Posterior vena cava (tissue), 2 donors: ENCODE data around the gene ATP4B. TPM values are rescaled to one million over a fixed set of nuclear protein-coding genes. Genes with fewer than 3 reads are reported as not detected.

Experiments
- DNase-seq: peaks from one replicate; pipeline ENCODE4 v3.0.0-alpha.2; 2020; ENCODE audit warnings: low spot score
- intact Hi-C, 2 donors: fragments of 100-400 bp; cut with DNase I; formaldehyde crosslinking; loops; one replicate each; pipeline versions ENCODE4 v1.14.1 to v1.14.2; 2022 to 2023
- total RNA-seq, 2 donors: library from RNA; stranded (reverse); fragmentation: NEBNext Ultra II Directional; extraction: Animal tissue kit (Norgen Biotek cat#: 25700); gene quantifications; one replicate each; pipeline ENCODE4 v1.2.1, GENCODE V29; 2021
- donor health status: DM: yes; HTN: yes; CAD: no.
- donor health status: DM: yes; HTN: yes; CAD: no.

The ATP4B gene
- total RNA-seq, 2 donors from 2014 or later = not detected

DNA sequence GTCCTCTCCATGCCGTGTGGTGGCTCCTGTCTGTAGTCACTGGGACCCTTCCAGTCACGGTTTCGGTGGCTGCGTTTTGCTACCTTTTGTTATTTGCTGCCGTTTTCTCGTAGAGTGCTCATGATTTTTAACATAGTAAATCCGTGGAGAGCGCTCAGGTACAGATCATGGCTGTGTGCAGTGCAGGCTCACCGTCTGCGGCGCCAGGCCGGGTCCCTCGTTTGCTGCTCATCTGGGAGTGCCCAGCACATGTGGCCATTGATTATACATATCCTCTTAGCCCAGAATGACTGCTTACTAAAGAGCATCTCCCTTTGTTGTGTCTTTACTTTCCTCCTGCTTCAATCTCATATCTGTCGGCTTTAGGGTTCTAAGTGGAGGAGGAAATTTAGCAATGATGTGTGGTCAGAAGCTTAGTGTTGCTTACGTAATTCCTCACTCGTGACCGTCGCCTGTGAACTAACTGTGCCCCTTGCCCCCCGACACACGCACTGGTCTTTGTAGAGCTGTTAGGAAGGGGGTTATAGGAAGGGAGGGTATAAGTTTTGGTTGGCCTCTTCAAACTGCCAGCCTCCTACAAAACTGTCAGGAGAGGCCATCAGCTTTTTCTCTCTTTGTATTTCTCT lies 41.6 kb downstream of the ATP4B start:
- no peak for DNase-seq
- intact Hi-C loops = no loop called here

DNA sequence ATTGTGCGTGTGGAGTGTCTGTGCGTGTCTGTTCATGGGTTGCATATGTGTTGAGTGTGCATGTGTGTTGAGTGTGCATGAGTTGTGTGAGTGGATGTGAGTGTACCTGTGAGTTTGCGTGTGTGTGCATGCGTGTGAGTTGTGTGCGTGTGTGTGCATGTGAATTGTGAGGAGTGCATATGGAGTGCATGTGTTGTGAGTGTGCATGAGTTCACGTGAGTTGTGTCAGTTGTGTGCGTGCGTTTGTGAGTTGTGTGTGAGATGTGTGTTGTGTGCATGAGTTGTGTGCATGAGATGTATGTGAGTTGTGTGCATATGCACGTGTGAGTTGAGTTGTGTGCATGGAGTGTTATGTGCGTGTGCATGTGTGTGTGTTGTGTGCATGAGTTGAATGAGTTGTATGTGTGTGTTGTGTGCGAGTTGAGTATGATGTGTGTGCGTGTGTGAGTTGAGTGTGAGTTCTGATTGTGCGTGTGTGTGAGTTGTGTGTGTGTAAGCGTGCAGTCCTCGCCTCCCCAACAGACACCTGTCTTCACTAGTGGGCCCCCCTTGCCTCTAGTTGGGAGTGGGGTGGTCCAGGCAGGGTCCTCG lies 44.1 kb downstream of the ATP4B start:
- DNase-seq = no peak
- intact Hi-C loops = no loop called here

DNA sequence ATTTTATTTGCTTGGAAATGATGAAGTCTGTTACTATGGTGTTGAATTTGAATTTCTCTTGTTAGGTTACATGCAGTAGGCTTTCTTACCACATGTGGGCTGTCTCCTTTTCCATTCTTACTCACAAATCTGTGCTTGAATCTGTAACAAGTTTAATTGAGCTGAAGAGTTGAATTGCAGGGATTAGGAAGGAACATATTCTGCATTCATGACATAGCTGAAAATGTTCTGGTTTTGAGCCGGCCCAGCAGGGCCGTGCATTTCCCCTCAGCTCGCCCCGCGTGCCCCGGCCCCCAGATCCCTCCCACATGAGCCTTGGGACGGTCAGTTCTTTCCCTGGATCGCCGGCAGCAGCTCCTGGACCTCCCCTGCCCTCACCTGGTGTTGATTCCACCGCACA lies 45.4 kb downstream of the ATP4B start:
- DNase-seq = no peak
- intact Hi-C loops = no loop called here

- no peak for DNase-seq
- intact Hi-C loops = no loop called here
Observed at GRCh38 chr13:113611996-113612395, 46.0 kb downstream of the ATP4B start.

DNA sequence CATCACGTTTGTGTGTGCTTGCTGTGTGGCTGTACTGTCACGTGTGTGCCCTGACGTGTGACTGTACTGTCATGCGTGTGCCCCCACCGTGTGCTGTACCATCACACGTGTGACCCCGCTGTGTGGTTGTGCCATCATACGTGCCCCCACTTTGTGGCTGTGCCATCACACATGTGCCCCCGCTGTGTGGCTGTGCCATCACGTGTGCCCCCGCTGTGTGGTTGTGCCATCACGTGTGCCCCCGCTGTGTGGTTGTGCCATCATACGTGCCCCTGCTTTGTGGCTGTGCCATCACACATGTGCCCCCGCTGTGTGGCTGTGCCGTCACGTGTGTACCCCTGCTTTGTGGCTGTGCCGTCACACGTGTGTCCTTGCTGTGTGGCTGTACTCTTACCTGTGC lies 47.7 kb downstream of the ATP4B start:
- DNase-seq = no peak
- intact Hi-C loops = no loop called here

DNA sequence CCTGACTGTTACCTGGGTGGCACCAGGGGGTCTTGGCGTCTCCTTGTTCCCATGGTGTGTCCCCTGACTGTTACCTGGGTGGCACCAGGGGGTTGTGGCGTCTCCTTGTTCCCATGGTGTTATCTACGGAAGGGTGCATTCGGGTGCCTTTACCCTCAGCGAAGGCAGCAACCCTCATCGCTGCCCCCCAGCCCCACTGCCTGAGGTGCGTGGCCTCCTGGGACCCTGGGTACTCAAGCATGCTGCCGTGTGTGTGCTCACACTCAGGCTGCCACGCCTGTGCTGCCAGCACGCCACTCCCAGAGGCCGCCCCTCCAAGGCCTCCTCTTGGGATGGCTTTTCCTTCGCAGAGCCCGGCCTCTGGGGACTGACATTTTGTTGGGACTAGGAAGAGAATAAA lies 48.4 kb downstream of the ATP4B start:
- intact Hi-C loops = no loop called here
- no peak for DNase-seq

GRCh38 chr13:113608967-113609533 lies 48.9 kb downstream of the ATP4B start:
- intact Hi-C loops = no loop called here
- no peak for DNase-seq

DNA sequence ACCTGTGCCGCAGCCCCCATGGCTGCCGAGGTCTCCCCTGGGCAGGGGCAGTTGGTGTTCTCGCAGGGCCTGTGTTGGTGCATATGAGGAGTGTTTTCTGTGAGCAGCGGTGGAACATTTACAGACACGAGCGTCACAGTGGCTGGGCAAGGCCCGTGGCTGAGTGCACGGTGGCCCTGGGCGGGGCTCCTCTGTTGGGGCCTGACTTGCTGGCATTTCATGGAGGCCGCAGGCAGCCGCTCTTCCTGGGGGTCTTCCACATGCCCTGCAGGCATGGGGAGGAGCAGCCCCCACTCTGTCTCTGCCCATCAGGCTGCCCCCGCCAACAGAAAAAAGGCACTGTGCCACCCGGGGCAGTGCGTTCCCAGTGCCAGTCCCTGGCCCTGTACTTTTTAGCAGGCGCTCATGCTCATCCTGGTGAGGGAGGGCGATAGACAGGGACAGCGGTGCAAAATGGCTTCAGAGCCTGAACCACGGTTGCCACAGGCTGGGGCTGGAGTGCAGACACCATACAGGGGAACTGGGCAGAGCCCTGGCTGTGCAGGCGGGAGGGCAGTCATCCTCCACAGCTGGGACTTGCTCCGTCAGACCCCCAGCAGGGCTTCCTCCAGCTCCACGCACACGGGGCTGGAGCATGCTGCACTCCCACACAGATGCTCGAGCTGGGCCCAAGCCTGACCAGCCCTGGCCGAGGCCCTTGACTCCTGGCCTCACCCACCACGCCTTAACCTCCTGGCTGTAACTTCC lies 49.9 kb downstream of the ATP4B start:
- intact Hi-C loops = no loop called here
- no peak for DNase-seq

DNA sequence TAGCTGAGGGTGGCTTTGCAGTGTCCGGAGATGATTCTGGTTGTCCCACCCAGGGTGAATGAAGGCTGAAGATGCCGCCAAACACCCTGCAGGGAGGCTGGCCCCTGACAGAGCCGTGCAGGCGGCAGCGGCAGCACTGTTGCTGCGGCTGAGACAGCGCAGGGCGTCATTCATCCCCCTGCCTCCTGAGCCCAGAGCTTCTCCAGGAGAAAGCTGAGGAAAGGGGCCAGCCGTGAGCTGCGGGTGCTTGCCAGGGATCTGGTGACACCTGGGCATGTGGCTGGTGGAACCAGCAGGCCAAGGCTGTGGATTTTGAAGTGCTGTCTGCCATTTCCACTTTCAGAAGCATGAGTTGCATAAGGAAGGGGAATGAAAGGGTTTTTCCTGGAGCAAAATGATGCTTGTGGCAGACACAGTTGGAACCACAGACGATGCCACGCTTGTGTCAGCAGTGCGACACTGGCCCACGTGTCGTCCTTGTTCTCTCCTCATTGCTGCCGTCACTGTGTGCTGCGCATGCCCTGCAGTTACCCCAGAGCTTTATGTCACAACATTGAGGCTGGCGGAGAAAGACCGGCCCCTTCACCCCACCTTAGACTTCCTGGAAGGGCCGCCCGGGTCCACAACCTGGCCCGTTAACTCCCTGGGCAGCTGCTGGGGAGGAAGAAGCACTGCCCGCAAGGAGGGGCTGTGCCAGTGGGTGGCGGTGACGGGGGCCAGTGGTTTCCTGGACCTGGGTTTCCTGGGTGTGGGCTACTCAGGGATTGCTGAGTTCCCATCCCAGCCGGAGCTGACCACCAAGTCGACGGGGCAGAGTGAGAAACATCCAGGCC lies 50.7 kb downstream of the ATP4B start:
- peak; percentile 86 for DNase-seq
- intact Hi-C loops = no loop called here

DNA sequence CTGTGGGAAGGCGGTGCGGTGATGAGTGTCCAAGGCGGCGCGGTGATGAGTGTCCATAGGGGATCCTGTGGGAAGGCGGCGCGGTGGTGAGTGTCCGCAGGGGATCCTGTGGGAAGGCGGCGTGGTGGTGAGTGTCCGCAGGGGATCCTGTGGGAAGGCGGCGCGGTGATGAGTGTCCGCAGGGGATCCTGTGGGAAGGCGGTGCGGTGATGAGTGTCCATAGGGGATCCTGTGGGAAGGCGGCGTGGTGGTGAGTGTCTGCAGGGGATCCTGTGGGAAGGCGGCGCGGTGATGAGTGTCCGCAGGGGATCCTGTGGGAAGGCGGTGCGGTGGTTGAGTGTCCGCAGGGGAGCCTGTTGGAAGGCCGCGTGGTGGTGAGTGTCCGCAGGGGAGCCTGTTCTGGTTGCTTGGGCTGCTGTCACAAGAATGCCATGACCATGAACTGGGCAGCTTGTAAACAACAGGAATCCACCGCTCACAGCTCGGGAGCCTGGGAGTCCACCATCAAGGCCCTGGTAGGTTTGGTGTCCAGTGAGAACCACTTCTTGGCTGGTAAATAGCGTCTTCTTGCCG lies 52.0 kb downstream of the ATP4B start:
- intact Hi-C loops = no loop called here
- no peak for DNase-seq

DNA sequence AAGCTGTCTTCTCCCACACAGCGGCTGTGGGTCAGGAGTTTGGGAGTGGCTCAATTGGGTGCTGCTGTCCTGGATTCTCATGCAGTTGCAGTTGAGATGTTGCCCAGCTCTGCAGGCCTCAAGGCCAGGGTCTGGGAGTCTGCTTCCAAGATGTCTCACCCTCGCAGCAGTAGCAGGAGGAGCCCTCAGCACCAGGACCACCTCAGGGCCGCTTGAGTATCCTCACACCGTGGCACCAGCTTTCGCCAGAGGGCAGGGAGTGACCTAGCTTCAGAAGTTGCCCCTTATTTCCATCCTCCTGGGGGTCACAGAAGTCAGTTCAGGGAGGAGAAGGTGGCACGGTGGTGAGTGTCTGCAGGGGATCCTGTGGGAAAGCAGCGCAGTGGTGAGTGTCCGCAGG lies 52.5 kb downstream of the ATP4B start:
- no peak for DNase-seq
- intact Hi-C loops = no loop called here

- intact Hi-C loops = no loop called here
- DNase-seq = no peak
Observed at GRCh38 chr13:113604186-113604585, 53.8 kb downstream of the ATP4B start.

- DNase-seq = no peak
- intact Hi-C loops = no loop called here
Observed at GRCh38 chr13:113603116-113603710, 54.8 kb downstream of the ATP4B start.

DNA sequence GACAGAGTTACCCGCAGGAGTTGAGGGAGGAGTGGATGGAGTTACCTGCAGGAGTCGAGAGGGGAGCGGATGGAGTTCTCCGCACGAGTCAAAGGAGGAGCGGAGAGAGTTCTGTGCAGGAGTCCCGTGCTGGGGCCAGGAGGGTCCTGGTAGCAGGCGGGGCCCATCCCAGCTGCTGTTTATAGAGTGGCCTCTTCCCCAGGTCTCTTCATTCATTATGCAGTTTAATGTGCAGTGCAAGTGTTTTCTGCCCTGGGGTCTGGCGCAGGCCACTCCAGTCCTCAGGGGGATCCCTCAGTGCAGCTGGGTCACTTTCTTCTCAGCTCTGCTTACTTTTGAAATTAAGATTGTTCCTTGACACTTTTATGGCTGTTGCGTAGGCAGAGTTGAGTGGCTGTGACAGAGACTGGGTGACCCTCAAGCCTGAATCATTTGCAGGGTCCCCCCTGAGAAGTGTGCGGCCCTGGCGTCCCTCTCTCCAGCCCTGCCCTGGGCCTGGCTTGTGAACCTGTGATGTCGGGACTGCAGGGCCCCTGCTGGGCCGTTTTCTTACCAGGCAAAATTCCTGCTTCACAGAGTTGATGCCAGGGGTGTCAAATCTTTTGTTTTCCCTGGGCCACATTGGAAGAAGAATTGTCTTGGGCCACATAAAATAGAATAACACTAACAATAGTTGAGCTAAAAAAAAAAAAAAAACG lies 55.6 kb downstream of the ATP4B start:
- intact Hi-C loops = no loop called here
- no peak for DNase-seq

GRCh38 chr13:113601166-113602070 lies 56.6 kb downstream of the ATP4B start:
- intact Hi-C loops = no loop called here
- peak; percentile 68 for DNase-seq

GRCh38 chr13:113599391-113599790 lies 58.6 kb downstream of the ATP4B start:
- intact Hi-C loops = no loop called here
- DNase-seq = peak; percentile 48
